ENCODE measurements around the gene ZBTB20. TPM values are rescaled to one million over a fixed set of nuclear protein-coding genes. Genes with fewer than 3 reads are reported as not detected.

ZBTB20 gene
- total and polyA plus RNA-seq, 10 of the 15 experiments (the other 5 are each of a cell fraction or from before 2014, with no cell fraction given) = 0.20 to 5.5 (median 2.2) TPM

DNA sequence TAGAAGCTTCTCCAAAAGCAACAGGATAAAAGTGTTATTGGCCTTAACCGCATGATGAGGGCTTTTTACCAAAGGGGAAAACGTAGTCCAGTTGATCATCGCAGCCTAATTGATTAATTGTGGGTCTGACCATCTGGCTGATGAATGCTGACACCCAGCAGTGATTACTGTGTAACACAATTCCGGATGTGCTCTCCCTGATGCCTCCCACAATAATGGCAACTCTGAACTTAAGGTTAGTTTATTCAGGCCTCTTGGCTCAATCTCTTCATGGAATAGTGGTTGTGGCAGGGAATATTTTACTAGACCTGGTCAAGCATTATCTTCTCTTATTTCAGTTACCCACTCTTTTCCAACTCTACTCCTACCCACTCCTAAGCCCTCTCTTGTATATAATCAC lies 520.3 kb downstream of the ZBTB20 start:
- ATAC-seq (no peak), DNase-seq (ENCODE audit: low read depth, low spot score) (no peak), FAIRE-seq (no peak)
- Histone ChIP-seq H3K9ac (ENCODE audit: control insufficient read depth, insufficient read depth, low read length) (no peak overlapping the region), H3K9me3 (replicated peaks; ENCODE audit: control insufficient read depth, insufficient read depth, low read length) (no peaks in the 10 kb centered on the region), H2AFZ (ENCODE audit: control insufficient read depth, low read depth, low read length) (no peak overlapping the region), H3K27me3 (replicated peaks in 1 of 2; ENCODE audit: control insufficient read depth in 2 of 2, insufficient read depth in 2 of 2, low read length in 1 of 2) (no peaks in the 10 kb centered on the region), H3K4me3 (no peak overlapping the region), H3K4me1 (ENCODE audit: control insufficient read depth, insufficient read depth, low read length) (no peaks in the 10 kb centered on the region), H3K79me2 (ENCODE audit: control insufficient read depth, insufficient read depth, low read length) (no peaks in the 10 kb centered on the region), H4K20me1 (ENCODE audit: control insufficient read depth, insufficient read depth) (no peaks in the 10 kb centered on the region), H3K36me3 (ENCODE audit: control insufficient read depth in 2 of 2, insufficient read depth in 2 of 2, low read length in 1 of 2) (no peaks in the 10 kb centered on the region), H3K27ac (ENCODE audit: control insufficient read depth, insufficient read depth) (no peak overlapping the region), H3K4me2 (ENCODE audit: control insufficient read depth, insufficient read depth) (no peak overlapping the region)
- BruUV-seq (replicated peaks) = no TSS peak
- ChIA-PET POLR2A (no interaction called here), CTCF (no interaction called here), SMC1A (ENCODE audit: uncharacterized antibody, unreplicated experiment) (no interaction called here), RAD21 (ENCODE audit: unreplicated experiment) (no interaction called here)
- intact Hi-C loops (cut with micrococcal nuclease; ENCODE audit: unreplicated experiment) = no loop called here
- in situ Hi-C loops (cut with MboI) = no loop called here
- TF ChIP-seq, protein P1, sequence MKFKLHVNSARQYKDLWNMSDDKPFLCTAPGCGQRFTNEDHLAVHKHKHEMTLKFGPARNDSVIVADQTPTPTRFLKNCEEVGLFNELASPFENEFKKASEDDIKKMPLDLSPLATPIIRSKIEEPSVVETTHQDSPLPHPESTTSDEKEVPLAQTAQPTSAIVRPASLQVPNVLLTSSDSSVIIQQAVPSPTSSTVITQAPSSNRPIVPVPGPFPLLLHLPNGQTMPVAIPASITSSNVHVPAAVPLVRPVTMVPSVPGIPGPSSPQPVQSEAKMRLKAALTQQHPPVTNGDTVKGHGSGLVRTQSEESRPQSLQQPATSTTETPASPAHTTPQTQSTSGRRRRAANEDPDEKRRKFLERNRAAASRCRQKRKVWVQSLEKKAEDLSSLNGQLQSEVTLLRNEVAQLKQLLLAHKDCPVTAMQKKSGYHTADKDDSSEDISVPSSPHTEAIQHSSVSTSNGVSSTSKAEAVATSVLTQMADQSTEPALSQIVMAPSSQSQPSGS (IDR thresholded peaks at IDR 0.05; ENCODE audit: low read length) = no peak
- TF ChIP-seq NFYB (IDR thresholded peaks at IDR 0.05; ENCODE audit: insufficient read depth, low read depth, low read length) (no peak), SMAD1 (IDR thresholded peaks at IDR 0.05; ENCODE audit: low read depth, partially characterized antibody) (no peak), MTA3 (IDR thresholded peaks at IDR 0.05; ENCODE audit: borderline replicate concordance, low read length) (no peak), ATF7 (IDR thresholded peaks at IDR 0.05; ENCODE audit: low read depth) (no peak)
- 78% methylated on average over 4 of the region's 4 CpGs for WGBS (ENCODE audit: insufficient coverage, insufficient replicate concordance, low lambda C conversion rate, missing lambda C conversion rate)

DNA sequence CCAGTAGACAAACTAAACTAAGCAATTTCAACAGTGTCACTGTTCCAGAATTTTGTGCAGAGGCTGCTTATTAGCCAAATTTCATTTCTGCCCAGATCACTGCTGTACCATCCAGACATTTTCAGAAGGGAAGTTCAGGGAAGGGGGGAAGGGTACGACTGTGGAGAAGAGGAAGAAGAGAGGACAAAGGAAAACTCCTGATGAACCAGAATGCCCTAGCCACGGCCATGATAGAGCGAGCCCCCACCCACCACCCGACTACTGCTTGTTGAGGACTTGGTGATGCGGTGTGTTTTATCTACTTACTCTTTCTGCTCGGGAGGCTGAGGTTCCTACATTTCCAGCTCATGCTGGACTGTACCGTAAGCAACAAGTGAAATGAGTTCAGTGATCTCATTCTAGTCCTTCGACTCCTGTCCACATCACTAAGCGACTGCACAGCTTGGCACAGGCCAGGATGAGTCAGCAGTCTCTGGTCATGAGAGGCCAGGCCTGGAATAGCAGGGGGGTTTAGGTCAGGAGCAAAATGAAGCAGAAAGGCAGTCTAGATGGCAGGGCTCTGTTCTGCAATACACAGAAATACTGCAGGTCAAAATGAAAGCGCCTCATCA lies 522.4 kb downstream of the ZBTB20 start:
- no peak for DNase-seq (ENCODE audit: low read depth, low spot score)
- TF ChIP-seq TCF12 (IDR thresholded peaks at IDR 0.05; ENCODE audit: low read depth, low read length) (peak; percentile 19; the same call in 1 of the 2 replicates), ZBED1 (IDR thresholded peaks at IDR 0.05; ENCODE audit: borderline replicate concordance) (no peak)
- POLR2A ChIA-PET = no interaction called here

More for the DNA sequence above, 522.4 kb downstream of the ZBTB20 start:
- RAD21 ChIA-PET (ENCODE audit: unreplicated experiment) = no interaction called here
- Histone ChIP-seq H3K9me3 (replicated peaks; ENCODE audit: control insufficient read depth, insufficient read depth, low read length) (no peaks in the 10 kb centered on the region), H4K20me1 (ENCODE audit: control insufficient read depth, insufficient read depth) (no peaks in the 10 kb centered on the region), H3K36me3 (ENCODE audit: control insufficient read depth in 2 of 2, insufficient read depth in 2 of 2, low read length in 1 of 2) (no peaks in the 10 kb centered on the region), H3K4me2 (ENCODE audit: control insufficient read depth, insufficient read depth) (no peak overlapping the region), H3K27me3 (replicated peaks in 1 of 2; ENCODE audit: control insufficient read depth in 2 of 2, insufficient read depth in 2 of 2, low read length in 1 of 2) (no peaks in the 10 kb centered on the region), H3K4me1 (ENCODE audit: control insufficient read depth, insufficient read depth, low read length) (no peaks in the 10 kb centered on the region), H2AFZ (ENCODE audit: control insufficient read depth, low read depth, low read length) (no peak overlapping the region), H3K4me3 (no peak overlapping the region), H3K79me2 (ENCODE audit: control insufficient read depth, insufficient read depth, low read length) (no peaks in the 10 kb centered on the region), H3K9ac (ENCODE audit: control insufficient read depth, insufficient read depth, low read length) (no peak overlapping the region), H3K27ac (ENCODE audit: control insufficient read depth, insufficient read depth) (no peak overlapping the region)
- CTCF ChIA-PET = no interaction called here
- peak; percentile 28; the same call in 2 of the 3 replicates for ATAC-seq
- intact Hi-C loops (cut with micrococcal nuclease; ENCODE audit: unreplicated experiment) (no loop called here), in situ Hi-C loops (cut with MboI) (no loop called here)
- SMC1A ChIA-PET (ENCODE audit: uncharacterized antibody, unreplicated experiment) = no interaction called here
- FAIRE-seq = no peak
- no TSS peak for BruUV-seq (replicated peaks)
- WGBS (ENCODE audit: insufficient coverage, insufficient replicate concordance, low lambda C conversion rate, missing lambda C conversion rate) = 70% methylated on average over 9 of the region's 10 CpGs
